Measurements from ENCODE around the gene TRMT5.

GRCh38 chr14:61019537-61019936 is 38.7 kb upstream of the TRMT5 start:
- TF ChIP-seq EZH2 (IDR thresholded peaks at IDR 0.05; ENCODE audit: insufficient read depth, poor library complexity, severe bottlenecking), result no peak
- TF ChIP-seq EZH2phosphoT487 (IDR thresholded peaks at IDR 0.05; ENCODE audit: insufficient read depth, low read depth), result no peak

Measured in GM23248 (cell line).